Neural progenitor cell (in vitro differentiated cells): ENCODE measurements around the gene NKD2. TPM values are rescaled to one million over a fixed set of nuclear protein-coding genes. Genes with fewer than 3 reads are reported as not detected.

Experiments used
- DNase-seq: peaks from one replicate; pipeline ENCODE4 v3.0.0-alpha.2; 2016; ENCODE audit warnings: low spot score
- H2AFZ ChIP-seq: fragments of 200-600 bp; sonication (generic); replicated peaks from 2 replicates; pipeline ENCODE4 v1.6.1; 2016; ENCODE audit warnings: antibody characterized with exemption
- H3F3A ChIP-seq: fragments of 200-600 bp; sonication (generic); 2 replicates; pipeline ENCODE4 v1.6.1; 2016; ENCODE audit warnings: antibody characterized with exemption, low read depth
- H3K27ac ChIP-seq: fragments of 200-600 bp; sonication (generic); 2 replicates; pipeline ENCODE4 v1.5.1; 2016; ENCODE audit warnings: mild to moderate bottlenecking
- H3K27me3 ChIP-seq: fragments of 200-600 bp; sonication (generic); 2 replicates; pipeline ENCODE4 v1.6.1; 2016; ENCODE audit warnings: mild to moderate bottlenecking, moderate library complexity
- H3K36me3 ChIP-seq: fragments of 200-600 bp; sonication (generic); 2 replicates; pipeline ENCODE4 v1.5.1; 2016
- H3K4me1 ChIP-seq: fragments of 200-600 bp; sonication (generic); 2 replicates; pipeline ENCODE4 v1.6.1; 2016; ENCODE audit warnings: mixed run types
- H3K4me2 ChIP-seq: fragments of 200-600 bp; sonication (generic); 2 replicates; pipeline ENCODE4 v1.6.1; 2016
- H3K4me3 ChIP-seq: fragments of 200-600 bp; sonication (generic); 2 replicates; pipeline ENCODE4 v1.5.1; 2016
- H3K79me2 ChIP-seq: fragments of 200-600 bp; sonication (generic); 2 replicates; pipeline ENCODE4 v1.6.1; 2016; ENCODE audit warnings: low read depth
- H3K9ac ChIP-seq: fragments of 200-600 bp; sonication (generic); 2 replicates; pipeline ENCODE4 v1.6.1; 2016
- H3K9me3 ChIP-seq: fragments of 200-600 bp; sonication (generic); 2 replicates; pipeline ENCODE4 v1.5.1; 2016; ENCODE audit warnings: low read depth
- H4K20me1 ChIP-seq: fragments of 200-600 bp; sonication (generic); 2 replicates; pipeline ENCODE4 v1.6.1; 2016; ENCODE audit warnings: low read depth
- H3K27ac Mint-ChIP-seq: 3 replicates; pipeline ENCODE4 v1.8.0; 2021; ENCODE audit warnings: mixed read lengths
- H3K27me3 Mint-ChIP-seq: 2 replicates; pipeline ENCODE4 v1.8.0; 2022; ENCODE audit warnings: low read depth, mild to moderate bottlenecking, inconsistent platforms, moderate library complexity, mixed read lengths; ENCODE audit not compliant: insufficient read depth
- H3K36me3 Mint-ChIP-seq: 3 replicates; pipeline ENCODE4 v1.8.0; 2021; ENCODE audit warnings: mixed read lengths
- H3K4me1 Mint-ChIP-seq: 3 replicates; pipeline ENCODE4 v1.8.0; 2021; ENCODE audit warnings: mixed read lengths
- H3K4me3 Mint-ChIP-seq: 3 replicates; pipeline ENCODE4 v1.8.0; 2021; ENCODE audit warnings: mild to moderate bottlenecking, moderate library complexity, mixed read lengths
- H3K9me3 Mint-ChIP-seq: 3 replicates; pipeline ENCODE4 v1.8.0; 2020; ENCODE audit warnings: mixed read lengths
- EZH2 ChIP-seq: fragments of 200-600 bp; sonication (generic); IDR thresholded peaks from 2 replicates; pipeline ENCODE4 v1.6.1; 2017; ENCODE audit warnings: antibody characterized with exemption, mild to moderate bottlenecking, moderate library complexity
- EZH2phosphoT487 ChIP-seq: fragments of 200-600 bp; sonication (generic); IDR thresholded peaks from 2 replicates; pipeline ENCODE4 v1.6.1; 2017; ENCODE audit warnings: antibody characterized with exemption
- total RNA-seq: library from RNA; depleted of rRNA; stranded (reverse); fragments of >200 nt; gene quantifications from 2 replicates; pipeline ENCODE4 v1.2.3, GENCODE V29; 2015; ENCODE audit warnings: low replicate concordance
- TF ChIP-seq, protein P1 (sequence below): fragments of 200-600 bp; sonication (generic); IDR thresholded peaks from 2 replicates; pipeline ENCODE4 v1.5.1; 2017; ENCODE audit warnings: antibody characterized with exemption, mild to moderate bottlenecking

NKD2 gene
- total RNA-seq, 1 donor from 2014 or later, result 1.3 TPM

DNA sequence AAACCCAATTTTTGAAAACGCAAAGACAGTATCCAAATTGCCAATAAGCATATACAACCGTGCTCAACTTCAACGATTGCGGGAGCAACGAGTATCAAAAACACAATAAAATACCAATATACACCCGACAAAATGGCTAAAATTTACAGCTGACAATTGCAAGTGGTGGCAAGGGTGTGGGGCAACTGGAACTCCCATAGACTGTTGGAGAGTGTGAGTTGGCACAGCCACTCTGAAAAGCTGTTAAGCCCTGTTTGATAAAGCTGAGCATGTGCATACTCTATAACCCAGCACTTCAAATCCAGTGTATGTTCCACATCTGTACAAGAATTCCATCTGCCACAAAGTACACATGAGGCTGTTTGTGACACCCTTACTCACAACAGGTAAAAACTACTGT is 20.3 kb upstream of the NKD2 start:
- Histone ChIP-seq H3K36me3 (no peaks in the 10 kb centered on the region), H2AFZ (no peak overlapping the region), H4K20me1 (no peaks in the 10 kb centered on the region), H3K9me3 (no peaks in the 10 kb centered on the region), H3K4me3 (no peak overlapping the region), H3K4me1 (peaks cover 9% of the 10 kb centered on the region), H3K4me2 (no peak overlapping the region), H3F3A (peaks cover 11% of the 10 kb centered on the region), H3K27ac (no peak overlapping the region), H3K79me2 (no peaks in the 10 kb centered on the region), H3K9ac (no peak overlapping the region), H3K27me3 (no peaks in the 10 kb centered on the region)
- H3K27me3 Mint-ChIP-seq, result peaks cover 12% of the 10 kb centered on the region
- H3K4me3 Mint-ChIP-seq, result no peak overlapping the region
- peaks cover 40% of the 10 kb centered on the region for H3K9me3 Mint-ChIP-seq
- DNase-seq, result no peak
- peaks cover 3% of the 10 kb centered on the region for H3K36me3 Mint-ChIP-seq
- H3K27ac Mint-ChIP-seq, result no peak overlapping the region
- no peak for TF ChIP-seq EZH2phosphoT487
- TF ChIP-seq EZH2, result no peak
- TF ChIP-seq, protein P1, sequence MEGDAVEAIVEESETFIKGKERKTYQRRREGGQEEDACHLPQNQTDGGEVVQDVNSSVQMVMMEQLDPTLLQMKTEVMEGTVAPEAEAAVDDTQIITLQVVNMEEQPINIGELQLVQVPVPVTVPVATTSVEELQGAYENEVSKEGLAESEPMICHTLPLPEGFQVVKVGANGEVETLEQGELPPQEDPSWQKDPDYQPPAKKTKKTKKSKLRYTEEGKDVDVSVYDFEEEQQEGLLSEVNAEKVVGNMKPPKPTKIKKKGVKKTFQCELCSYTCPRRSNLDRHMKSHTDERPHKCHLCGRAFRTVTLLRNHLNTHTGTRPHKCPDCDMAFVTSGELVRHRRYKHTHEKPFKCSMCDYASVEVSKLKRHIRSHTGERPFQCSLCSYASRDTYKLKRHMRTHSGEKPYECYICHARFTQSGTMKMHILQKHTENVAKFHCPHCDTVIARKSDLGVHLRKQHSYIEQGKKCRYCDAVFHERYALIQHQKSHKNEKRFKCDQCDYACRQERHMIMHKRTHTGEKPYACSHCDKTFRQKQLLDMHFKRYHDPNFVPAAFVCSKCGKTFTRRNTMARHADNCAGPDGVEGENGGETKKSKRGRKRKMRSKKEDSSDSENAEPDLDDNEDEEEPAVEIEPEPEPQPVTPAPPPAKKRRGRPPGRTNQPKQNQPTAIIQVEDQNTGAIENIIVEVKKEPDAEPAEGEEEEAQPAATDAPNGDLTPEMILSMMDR, result no peak
- peaks cover 18% of the 10 kb centered on the region for H3K4me1 Mint-ChIP-seq

DNA sequence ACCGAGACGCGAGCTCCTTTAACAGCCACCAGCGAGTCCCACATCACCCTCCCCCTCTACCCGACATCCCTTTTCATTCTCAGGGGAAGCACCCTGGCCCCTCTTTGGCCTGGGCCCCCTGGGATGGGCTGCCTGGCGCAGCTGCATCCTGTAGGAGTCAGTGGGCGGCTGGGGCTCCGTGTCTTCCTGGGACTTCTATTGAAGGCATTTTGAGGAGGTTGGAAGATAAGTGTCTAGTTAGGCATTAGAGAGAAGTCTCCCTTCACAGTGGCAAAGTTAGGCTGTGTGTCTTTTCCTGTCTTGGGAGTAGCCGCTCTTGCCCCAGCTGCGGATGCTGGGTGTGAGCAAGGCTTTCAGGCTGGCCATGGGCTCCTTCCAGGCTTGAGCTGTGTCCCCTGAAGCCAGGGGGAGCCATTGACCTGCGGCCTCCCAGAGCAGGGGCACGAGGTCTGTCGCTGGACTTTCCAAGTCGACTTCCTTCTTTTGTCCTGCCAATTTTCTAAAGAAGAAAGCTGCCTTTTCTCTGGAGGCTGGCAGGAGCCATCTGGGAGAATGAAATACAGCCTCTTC is 18.6 kb upstream of the NKD2 start:
- Histone ChIP-seq H3K4me3 (no peak overlapping the region), H3K4me1 (peaks cover 9% of the 10 kb centered on the region), H4K20me1 (no peaks in the 10 kb centered on the region), H3K9me3 (no peaks in the 10 kb centered on the region), H3K4me2 (no peak overlapping the region), H3K9ac (no peak overlapping the region), H3K27ac (no peak overlapping the region), H2AFZ (peak overlapping the region; percentile 69), H3K27me3 (no peaks in the 10 kb centered on the region), H3K36me3 (no peaks in the 10 kb centered on the region), H3F3A (peaks cover 11% of the 10 kb centered on the region), H3K79me2 (no peaks in the 10 kb centered on the region)
- peak overlapping the region; percentile 63 for H3K4me3 Mint-ChIP-seq
- TF ChIP-seq, protein P1, result peak; percentile 58
- TF ChIP-seq EZH2phosphoT487, result no peak
- TF ChIP-seq EZH2, result no peak
- H3K27ac Mint-ChIP-seq, result peak overlapping the region; percentile 92
- peaks cover 8% of the 10 kb centered on the region for H3K27me3 Mint-ChIP-seq
- H3K9me3 Mint-ChIP-seq, result peaks cover 28% of the 10 kb centered on the region
- peaks cover 24% of the 10 kb centered on the region for H3K4me1 Mint-ChIP-seq
- peak; percentile 85 for DNase-seq
- no peaks in the 10 kb centered on the region for H3K36me3 Mint-ChIP-seq

DNA sequence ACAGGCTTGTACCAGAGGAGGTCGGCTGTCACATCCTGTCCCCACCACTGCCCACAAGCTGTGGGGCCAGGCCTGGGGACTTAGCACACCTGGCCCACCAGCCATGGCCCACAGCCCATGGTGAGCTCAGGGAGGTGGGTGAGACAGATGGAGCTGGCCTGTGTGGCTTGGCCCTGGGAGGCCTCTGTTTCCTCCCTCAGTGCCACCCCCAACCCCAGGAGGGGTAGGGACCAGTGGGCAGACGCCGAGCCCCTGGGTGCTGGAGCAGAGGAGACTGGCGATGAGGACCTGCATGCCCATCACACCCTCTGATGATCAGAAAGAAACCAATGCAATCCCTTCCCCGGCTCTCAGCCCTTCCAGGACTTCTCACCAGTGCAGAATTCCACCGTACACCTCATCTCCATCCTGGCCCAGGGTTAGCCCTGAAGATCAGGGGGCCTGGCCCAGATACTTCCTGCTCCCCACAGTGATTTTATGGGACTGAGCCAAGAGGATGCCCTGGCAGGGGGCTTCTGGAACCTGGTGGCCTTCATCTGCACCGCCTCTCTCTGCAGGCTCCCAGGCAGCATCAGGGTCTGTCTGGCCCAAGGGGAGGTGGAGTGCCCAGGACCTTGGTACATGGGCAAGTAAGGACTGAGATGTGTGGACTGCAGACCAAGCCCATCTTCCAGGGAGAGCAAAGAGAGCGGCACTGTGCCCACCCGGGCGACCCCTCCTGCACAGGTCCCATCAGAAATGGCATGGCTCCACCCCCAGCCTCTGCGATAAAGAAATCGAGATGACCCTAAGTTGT is 16.9 kb upstream of the NKD2 start:
- Mint-ChIP-seq H3K36me3 (no peaks in the 10 kb centered on the region), H3K4me3 (no peak overlapping the region), H3K27ac (no peak overlapping the region), H3K27me3 (peaks cover 6% of the 10 kb centered on the region), H3K4me1 (peaks cover 27% of the 10 kb centered on the region), H3K9me3 (peaks cover 18% of the 10 kb centered on the region)
- Histone ChIP-seq H4K20me1 (no peaks in the 10 kb centered on the region), H3K9ac (no peak overlapping the region), H3K79me2 (no peaks in the 10 kb centered on the region), H3K9me3 (no peaks in the 10 kb centered on the region), H3F3A (peaks cover 11% of the 10 kb centered on the region), H3K27me3 (no peaks in the 10 kb centered on the region), H3K36me3 (no peaks in the 10 kb centered on the region), H3K4me1 (peaks cover 9% of the 10 kb centered on the region), H3K4me3 (no peak overlapping the region), H2AFZ (no peak overlapping the region), H3K4me2 (no peak overlapping the region), H3K27ac (no peak overlapping the region)
- no peak for DNase-seq
- TF ChIP-seq EZH2phosphoT487, result no peak

DNA sequence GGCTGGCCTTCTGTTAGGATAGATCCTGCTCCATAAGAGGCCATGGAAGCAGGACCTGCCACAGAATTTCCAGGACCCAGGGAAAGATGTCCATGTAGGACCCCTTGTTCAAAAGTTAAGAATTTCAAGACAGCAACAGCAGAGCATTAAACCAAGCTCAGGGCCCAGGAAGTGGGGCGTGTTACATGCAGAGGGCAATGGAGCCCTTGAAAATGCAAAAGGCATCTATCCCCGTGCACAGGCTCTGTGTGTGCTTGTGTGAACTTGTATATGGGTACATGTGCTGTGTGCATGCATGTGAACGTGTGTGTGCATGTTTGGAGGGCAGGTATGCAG is 14.4 kb upstream of the NKD2 start:
- H3K79me2 ChIP-seq, result no peaks in the 10 kb centered on the region
- Mint-ChIP-seq H3K27ac (no peak overlapping the region), H3K4me1 (peaks cover 37% of the 10 kb centered on the region), H3K36me3 (no peaks in the 10 kb centered on the region), H3K4me3 (no peak overlapping the region), H3K9me3 (peaks cover 4% of the 10 kb centered on the region), H3K27me3 (peaks cover 9% of the 10 kb centered on the region)
- H3K27ac ChIP-seq, result no peak overlapping the region
- H3K4me1 ChIP-seq, result peaks cover 9% of the 10 kb centered on the region
- TF ChIP-seq, protein P1, result no peak
- TF ChIP-seq EZH2phosphoT487, result no peak
- TF ChIP-seq EZH2, result no peak
- H3K4me2 ChIP-seq, result no peak overlapping the region
- H3K36me3 ChIP-seq, result no peaks in the 10 kb centered on the region
- no peak for DNase-seq
- H4K20me1 ChIP-seq, result no peaks in the 10 kb centered on the region
- H3K27me3 ChIP-seq, result no peaks in the 10 kb centered on the region
- no peak overlapping the region for H2AFZ ChIP-seq
- H3K9me3 ChIP-seq, result no peaks in the 10 kb centered on the region
- H3K9ac ChIP-seq, result no peak overlapping the region
- H3F3A ChIP-seq, result peaks cover 11% of the 10 kb centered on the region
- H3K4me3 ChIP-seq, result no peak overlapping the region
